GM18951 (cell line): ENCODE measurements around the gene ULK4.

ENCODE experiments used
- POLR2A ChIP-seq: IDR thresholded peaks from 4 replicates; pipeline ENCODE4 v1.6.1; 2011; ENCODE audit warnings: mild to moderate bottlenecking; ENCODE audit not compliant: insufficient read length, insufficient read depth; ENCODE audit errors: extremely low read depth
- in situ Hi-C: fragments of 300-500 bp; cut with MboI; formaldehyde crosslinking; loops from one replicate; pipeline ENCODE4 v1.12.0; 2022; ENCODE audit warnings: low sequenced_read_pairs, mixed read lengths, inconsistent platforms; ENCODE audit not compliant: unreplicated experiment

ULK4 gene

DNA sequence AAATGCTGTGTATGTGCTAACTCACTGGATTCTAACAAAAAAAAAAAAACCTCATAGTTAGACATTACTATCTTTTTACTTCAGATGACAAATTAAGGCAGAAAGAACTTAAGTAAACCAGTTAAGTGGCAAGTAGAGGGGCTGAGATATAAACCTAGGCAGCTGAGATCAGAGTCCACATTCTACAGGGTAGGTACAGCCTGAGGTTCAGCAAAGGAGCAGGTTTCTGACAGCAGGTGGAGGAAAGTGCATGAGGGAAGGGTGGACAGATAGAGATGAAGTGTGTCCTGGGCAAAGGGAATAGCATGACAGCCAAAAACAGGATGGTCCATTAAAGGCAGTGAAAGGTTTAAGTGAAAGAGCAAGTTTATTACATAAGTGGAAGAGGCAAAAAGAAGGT is 329.2 kb downstream of the ULK4 start:
- in situ Hi-C loops, result no loop called here
- no peak for TF ChIP-seq POLR2A

DNA sequence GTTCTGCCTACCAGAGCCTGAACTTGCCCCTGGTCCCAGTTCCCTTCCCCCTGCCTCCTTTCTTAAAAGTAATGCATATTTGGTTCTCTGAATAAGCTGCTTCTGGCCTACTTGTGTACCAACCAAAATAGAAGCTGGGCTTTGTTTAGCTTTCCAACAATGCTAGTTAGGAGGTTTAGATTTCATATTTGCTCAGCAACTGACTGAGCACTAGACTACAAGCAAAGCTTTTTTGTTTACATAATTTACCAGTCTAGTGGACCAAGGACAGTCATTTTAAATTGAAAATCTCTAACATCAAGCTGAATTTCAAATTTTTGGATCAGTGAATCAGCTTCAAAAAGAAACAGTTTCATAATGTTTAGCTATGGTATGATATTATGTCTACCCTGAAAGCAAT is 331.2 kb downstream of the ULK4 start:
- no peak for TF ChIP-seq POLR2A
- in situ Hi-C loops, result no loop called here

DNA sequence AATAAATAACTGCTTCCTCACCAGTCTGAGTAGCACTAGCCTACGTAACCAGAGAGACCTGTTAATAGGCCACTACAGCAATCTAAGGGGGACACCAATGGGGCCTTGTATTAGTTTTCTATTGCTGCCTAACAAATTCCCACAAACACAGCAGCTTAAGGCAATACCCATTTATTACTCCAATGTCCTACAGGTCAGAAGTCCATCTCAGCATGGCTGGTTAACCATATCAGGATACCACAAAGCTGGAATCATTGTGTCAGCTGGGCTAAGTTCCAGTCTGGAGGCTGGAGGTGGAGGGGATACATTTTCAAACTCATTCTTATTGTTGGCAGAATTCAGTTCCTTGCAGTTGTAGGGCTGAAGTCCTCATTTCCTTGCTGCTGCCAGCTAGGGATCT is 331.9 kb downstream of the ULK4 start:
- in situ Hi-C loops, result no loop called here
- no peak for TF ChIP-seq POLR2A

DNA sequence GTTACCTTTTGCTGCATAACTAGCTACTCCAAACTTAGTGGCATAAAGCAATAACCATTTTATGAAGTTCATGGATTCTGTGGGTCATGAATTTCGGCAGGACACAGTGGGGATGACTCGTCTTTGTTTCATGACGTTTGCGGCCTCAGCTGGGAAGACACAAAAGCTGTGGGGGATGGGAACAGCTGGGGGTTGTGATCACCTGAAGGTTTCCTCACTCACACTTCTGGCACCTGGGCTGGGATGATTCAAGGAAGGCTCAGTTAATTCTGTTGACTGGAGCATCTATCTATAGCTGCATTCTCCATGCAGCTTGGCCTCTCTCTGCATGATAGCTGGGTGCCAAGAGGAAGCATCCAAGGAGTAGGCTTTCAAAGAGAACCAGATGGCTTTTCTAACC is 332.8 kb downstream of the ULK4 start:
- TF ChIP-seq POLR2A, result no peak
- in situ Hi-C loops, result no loop called here

DNA sequence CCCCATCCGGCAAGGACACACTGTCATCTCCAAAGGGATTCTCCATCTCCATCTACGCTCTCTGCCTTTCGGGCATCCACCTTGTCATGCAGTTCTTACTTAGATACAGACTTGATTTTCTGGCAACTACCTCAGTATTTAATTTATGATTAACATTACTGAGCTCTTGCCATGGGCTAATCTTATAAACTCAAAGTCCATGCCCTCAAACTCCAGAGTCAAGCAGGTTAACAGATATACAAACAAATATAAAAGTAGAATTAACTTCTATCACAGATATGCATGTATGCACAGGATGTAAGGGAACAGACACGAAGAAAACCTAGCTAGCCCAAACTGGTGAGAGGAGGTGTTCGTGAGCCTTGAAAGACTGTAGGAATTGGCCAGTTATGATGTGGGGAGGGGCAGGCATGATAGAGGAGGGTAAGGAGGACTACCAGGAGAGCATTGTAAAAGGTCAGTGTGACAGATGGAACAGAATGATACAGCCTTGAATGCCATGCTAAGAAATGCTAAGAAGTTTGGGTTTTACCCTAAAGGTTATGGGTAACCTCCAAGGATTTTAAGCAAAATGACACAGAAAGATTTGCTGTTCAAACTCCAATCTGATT is 334.3 kb downstream of the ULK4 start:
- no peak for TF ChIP-seq POLR2A
- in situ Hi-C loops, result no loop called here

DNA sequence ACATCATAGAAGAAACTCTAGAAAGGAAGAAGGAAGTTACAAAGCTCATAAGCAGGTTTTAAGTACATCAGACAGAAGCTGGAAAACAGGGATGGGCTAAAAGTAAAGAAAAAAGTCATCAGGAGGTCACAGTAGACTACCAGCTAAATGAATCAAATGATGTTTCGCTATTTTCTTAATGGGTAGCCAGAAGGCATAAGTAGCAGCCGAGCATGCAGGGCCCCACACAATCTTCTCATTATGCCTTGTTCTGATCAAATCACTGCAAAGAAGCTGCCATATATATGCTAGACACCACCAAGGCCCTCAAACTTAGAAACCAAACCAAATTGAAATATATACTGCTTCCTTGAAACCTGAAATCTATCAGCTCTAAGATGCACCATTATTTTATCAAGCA is 349.1 kb downstream of the ULK4 start:
- TF ChIP-seq POLR2A, result no peak
- in situ Hi-C loops, result no loop called here

DNA sequence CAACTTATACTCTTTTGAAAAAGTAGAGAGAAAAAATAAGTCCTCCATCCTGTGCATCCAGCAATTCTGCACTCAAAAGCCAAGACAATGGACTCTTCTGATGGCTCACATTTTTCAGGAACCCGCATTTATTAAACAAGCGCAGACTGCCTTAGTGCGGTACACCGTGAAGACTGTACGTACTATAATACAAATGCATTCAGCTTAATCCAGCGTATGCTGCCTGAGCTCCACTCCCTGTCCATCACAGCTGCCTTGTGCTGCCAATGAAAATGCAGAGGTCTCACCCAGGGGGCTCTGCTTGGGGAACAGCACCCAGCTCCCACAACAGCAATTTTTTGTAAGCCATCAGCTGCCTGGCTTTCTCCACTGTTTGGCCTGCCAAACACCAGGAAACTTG is 350.9 kb downstream of the ULK4 start:
- in situ Hi-C loops, result no loop called here

DNA sequence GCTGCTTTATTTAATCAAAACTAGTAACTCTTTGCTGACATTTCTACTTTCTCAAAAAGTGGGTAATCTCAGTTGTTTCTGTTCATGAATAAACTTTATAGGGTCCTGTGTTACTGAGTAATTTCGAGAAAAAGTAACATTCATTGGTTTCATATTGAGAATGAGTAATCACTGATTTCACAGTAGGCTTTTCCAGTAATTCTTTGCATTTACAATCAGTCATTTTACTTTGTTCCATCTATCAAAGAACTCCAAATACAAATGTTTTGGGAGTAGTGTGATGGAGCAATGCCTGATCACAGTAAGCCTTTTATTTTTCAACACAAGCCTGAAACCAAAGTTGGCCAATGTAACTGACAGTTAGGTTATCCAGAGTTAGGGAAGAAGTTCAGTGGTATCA is 353.6 kb downstream of the ULK4 start:
- TF ChIP-seq POLR2A, result no peak
- in situ Hi-C loops, result no loop called here

More for the DNA sequence above, 350.9 kb downstream of the ULK4 start:
- no peak for TF ChIP-seq POLR2A

DNA sequence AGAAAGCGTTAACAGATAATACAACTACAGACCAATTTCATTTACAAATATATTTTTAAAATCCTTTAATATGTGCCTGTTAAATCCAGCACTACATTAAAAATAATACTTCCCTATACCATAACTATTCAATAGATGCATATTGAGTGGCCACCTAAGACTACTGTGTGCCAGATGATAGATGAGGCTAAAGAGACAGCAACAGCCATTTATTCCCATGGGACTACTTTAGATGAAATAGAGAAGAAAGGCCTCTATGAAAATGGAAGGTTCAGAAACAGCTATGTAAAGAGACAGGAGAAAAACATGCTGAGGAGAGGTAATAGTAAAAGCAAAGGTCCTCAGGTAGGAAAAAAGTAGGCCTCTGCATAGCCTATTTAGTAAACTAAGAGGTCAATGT is 358.1 kb downstream of the ULK4 start:
- in situ Hi-C loops, result no loop called here
- TF ChIP-seq POLR2A, result no peak

DNA sequence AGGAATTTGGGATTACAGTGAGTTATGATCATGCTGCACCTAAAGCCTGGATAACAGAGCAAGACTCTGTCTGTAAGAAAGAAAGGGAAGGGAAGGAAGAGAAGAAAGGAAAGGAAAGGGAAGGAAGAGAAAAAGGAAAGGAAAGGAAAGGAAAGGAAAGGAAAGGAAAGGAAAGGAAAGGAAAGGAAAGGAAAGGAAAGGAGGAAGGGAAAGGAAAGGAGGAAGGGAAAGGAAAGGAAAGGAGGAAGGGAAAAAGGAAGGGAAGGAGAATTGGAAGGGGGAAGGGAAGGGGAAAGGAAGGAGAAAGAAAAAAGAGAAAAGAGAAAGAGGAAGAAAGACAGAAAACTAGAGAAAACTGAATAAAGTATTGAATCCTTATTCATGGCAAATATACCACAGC is 359.8 kb downstream of the ULK4 start:
- TF ChIP-seq POLR2A, result no peak
- in situ Hi-C loops, result no loop called here

DNA sequence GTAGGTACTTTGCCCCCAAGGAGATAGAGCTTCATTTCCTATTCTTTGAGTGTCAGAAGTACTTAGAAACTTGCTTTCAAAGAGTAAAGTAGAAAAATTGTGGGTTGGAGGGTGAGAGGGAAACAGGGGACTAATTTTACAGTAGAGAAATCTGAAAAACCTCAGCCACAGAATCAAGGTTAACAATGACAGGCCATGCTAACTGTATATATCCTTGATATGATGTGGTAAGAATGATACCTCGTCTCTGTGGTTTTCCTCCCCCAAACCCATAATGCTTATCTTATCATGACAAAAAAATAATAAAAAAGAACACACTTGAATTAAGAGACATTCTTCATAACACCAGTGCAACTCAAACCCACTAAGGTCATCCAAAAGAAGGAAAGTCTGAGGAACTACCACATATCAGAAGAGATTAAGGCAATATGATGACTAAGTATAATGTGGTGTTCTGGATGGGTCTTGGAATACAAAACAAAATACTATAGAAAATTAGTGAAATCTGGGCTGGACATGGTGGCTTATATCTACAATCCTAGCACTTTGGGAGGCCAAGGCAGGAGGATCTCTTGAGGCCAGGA is 360.4 kb downstream of the ULK4 start:
- in situ Hi-C loops, result no loop called here
- TF ChIP-seq POLR2A, result no peak

DNA sequence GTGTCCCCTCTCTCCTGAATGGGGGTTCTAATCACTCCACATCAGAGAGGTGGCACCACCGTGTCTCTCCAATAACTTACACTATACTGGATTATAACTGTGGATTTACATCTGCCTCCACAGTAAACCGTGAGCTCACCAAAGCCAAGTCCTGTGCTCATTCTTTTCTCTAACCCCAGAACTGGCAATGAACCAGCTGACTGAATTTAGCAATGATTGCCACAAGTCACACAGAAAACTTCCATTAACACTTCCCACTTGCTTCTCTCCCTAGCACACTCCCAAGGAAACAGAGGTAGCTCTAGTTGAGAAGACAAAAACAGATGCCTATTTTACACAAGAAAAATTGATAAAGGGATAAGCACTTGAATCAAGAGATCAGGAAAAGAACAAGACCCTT is 361.3 kb downstream of the ULK4 start:
- in situ Hi-C loops, result no loop called here
- no peak for TF ChIP-seq POLR2A

DNA sequence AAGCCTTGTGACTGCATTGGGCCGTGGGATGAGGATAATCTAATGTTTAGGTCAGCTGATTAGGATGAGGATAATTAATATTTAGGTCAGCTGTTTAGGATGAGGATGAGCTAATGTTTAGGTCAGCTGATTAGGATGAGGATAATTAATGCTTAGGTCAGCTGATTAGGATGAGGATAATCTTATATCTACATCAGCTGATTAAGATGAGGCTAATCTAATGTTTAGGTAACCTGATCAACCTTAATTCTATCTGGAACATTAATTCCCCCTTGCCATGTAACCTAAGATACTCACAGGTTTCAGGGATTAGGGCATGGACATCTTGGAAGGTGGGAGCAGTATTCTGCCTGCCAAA is 362.8 kb downstream of the ULK4 start:
- no peak for TF ChIP-seq POLR2A

DNA sequence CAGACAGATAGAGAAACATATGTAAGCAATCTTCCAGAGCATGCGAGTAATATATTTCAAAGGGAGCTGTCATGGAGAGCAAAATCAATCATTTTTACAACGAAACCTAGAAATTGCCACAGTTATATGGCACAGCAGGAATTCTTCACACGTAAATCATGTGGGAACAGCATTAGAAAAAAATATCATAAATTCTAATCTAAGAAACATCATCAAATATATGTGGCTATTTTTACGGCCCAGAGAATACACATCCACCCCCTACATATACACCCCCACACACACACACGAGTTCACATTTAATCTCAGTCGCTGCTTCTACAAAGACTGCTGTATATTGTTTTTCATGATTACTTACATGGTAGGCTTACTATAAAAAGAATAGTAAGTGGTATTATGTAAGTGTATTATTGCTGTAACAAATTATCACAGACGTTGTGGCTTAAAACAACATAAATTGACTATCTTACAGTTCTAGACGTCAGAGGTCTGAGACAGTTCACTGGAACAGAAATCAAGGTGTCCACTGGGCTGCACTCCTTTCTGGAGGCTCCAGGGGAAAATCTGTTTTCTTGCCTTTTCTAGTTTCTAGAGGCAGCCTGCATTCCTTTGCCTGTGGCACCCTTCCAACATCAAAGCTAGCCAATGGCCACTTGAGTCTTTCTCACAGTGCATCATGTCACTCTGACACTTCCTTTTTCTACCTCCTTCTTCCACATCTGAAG is 363.3 kb downstream of the ULK4 start:
- in situ Hi-C loops, result no loop called here
- no peak for TF ChIP-seq POLR2A

More for the DNA sequence above, 362.8 kb downstream of the ULK4 start:
- in situ Hi-C loops, result no loop called here
